ENCODE data around the gene OSR1. TPM values are rescaled to one million over a fixed set of nuclear protein-coding genes. Genes with fewer than 3 reads are reported as not detected.

Gene OSR1
- total and polyA plus RNA-seq, 10 of the 15 experiments (the other 5 are each of a cell fraction or from before 2014, with no cell fraction given) = not detected

DNA sequence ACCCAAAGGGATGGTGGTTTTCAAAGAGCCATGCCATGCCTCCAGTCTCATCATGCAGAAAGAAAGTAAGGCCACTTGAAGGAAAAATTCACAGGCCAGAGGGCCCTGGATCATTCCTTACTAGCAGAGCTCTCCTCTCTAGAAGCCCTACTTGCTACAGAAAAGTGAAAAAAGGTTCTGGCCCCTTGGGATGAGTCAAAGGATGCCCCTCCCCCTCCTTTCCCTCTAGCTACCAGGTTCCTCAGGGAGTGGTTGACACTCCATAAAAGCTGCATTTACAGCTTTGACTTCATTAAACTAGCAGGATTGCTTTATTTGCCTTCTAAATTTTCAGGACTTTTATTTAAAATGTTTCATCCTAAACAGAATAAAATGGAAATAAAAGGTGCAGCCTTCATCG lies 21.2 kb downstream of the OSR1 start:
- 100% methylated on average over 1 of the region's 1 CpG for whole genome bisulfite sequencing (ENCODE audit: insufficient coverage, insufficient replicate concordance, low lambda C conversion rate, missing lambda C conversion rate)
- ChIA-PET POLR2A (no interaction called here), CTCF (interaction anchor here (0.6 kb wide), 1 partner anchor 907 kb away, joined by 3 read pairs; no protein-coding TSS in a partner anchor), RAD21 (ENCODE audit: unreplicated experiment) (no interaction called here), SMC1A (ENCODE audit: uncharacterized antibody, unreplicated experiment) (interaction anchor here (1.0 kb wide), 1 partner anchor 9 kb away, joined by 4 read pairs; no protein-coding TSS in a partner anchor)
- BruUV-seq (replicated peaks) = no TSS peak
- Histone ChIP-seq H3K27me3 (replicated peaks in 1 of 2; ENCODE audit: control insufficient read depth in 2 of 2, insufficient read depth in 2 of 2, low read length in 1 of 2) (no peaks in the 10 kb centered on the region), H3K4me1 (ENCODE audit: control insufficient read depth, insufficient read depth, low read length) (no peaks in the 10 kb centered on the region), H3K4me2 (ENCODE audit: control insufficient read depth, insufficient read depth) (no peak overlapping the region), H3K9ac (ENCODE audit: control insufficient read depth, insufficient read depth, low read length) (no peak overlapping the region), H4K20me1 (ENCODE audit: control insufficient read depth, insufficient read depth) (no peaks in the 10 kb centered on the region), H3K9me3 (replicated peaks; ENCODE audit: control insufficient read depth, insufficient read depth, low read length) (no peaks in the 10 kb centered on the region), H3K27ac (ENCODE audit: control insufficient read depth, insufficient read depth) (no peak overlapping the region), H2AFZ (ENCODE audit: control insufficient read depth, low read depth, low read length) (no peak overlapping the region), H3K36me3 (ENCODE audit: control insufficient read depth in 2 of 2, insufficient read depth in 2 of 2, low read length in 1 of 2) (no peaks in the 10 kb centered on the region), H3K79me2 (ENCODE audit: control insufficient read depth, insufficient read depth, low read length) (no peaks in the 10 kb centered on the region), H3K4me3 (no peak overlapping the region)
- FAIRE-seq = no peak
- in situ Hi-C loops (cut with MboI) = no loop called here
- TF ChIP-seq, protein P1, sequence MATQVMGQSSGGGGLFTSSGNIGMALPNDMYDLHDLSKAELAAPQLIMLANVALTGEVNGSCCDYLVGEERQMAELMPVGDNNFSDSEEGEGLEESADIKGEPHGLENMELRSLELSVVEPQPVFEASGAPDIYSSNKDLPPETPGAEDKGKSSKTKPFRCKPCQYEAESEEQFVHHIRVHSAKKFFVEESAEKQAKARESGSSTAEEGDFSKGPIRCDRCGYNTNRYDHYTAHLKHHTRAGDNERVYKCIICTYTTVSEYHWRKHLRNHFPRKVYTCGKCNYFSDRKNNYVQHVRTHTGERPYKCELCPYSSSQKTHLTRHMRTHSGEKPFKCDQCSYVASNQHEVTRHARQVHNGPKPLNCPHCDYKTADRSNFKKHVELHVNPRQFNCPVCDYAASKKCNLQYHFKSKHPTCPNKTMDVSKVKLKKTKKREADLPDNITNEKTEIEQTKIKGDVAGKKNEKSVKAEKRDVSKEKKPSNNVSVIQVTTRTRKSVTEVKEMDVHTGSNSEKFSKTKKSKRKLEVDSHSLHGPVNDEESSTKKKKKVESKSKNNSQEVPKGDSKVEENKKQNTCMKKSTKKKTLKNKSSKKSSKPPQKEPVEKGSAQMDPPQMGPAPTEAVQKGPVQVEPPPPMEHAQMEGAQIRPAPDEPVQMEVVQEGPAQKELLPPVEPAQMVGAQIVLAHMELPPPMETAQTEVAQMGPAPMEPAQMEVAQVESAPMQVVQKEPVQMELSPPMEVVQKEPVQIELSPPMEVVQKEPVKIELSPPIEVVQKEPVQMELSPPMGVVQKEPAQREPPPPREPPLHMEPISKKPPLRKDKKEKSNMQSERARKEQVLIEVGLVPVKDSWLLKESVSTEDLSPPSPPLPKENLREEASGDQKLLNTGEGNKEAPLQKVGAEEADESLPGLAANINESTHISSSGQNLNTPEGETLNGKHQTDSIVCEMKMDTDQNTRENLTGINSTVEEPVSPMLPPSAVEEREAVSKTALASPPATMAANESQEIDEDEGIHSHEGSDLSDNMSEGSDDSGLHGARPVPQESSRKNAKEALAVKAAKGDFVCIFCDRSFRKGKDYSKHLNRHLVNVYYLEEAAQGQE (IDR thresholded peaks at IDR 0.05; ENCODE audit: low read depth, low read length) = no peak
- no peak for TF ChIP-seq KAT2A (conservative IDR thresholded peaks at IDR 0.05; ENCODE audit: control insufficient read depth, low read depth, low read length)
- no peak for TF ChIP-seq CHD1 (IDR thresholded peaks at IDR 0.05; ENCODE audit: low read depth, low read length)
- no peak for TF ChIP-seq ZNF217 (IDR thresholded peaks at IDR 0.05)
- TF ChIP-seq NRF1 (conservative IDR thresholded peaks at IDR 0.05; ENCODE audit: low read depth, low read length) = no peak
- TF ChIP-seq EP300 (IDR thresholded peaks at IDR 0.05; ENCODE audit: borderline replicate concordance in 1 of 2, control insufficient read depth in 1 of 2, low read depth in 2 of 2, low read length in 2 of 2) = no peak
- no peak for TF ChIP-seq ZNF384 (IDR thresholded peaks at IDR 0.05; ENCODE audit: borderline replicate concordance, low read depth, low read length)
- ATAC-seq = no peak
- no peak for DNase-seq (ENCODE audit: low read depth, low spot score)
- intact Hi-C loops (cut with micrococcal nuclease; ENCODE audit: unreplicated experiment) = no loop called here
